K562 (cell line): Measurements from ENCODE around the gene FBXO22. TPM values are rescaled to one million over a fixed set of nuclear protein-coding genes. Genes with fewer than 3 reads are reported as not detected.

Source experiments
- BRF2 ChIP-seq: IDR thresholded peaks from 3 replicates; pipeline ENCODE4 v1.6.1; 2011; ENCODE audit warnings: borderline replicate concordance, mild to moderate bottlenecking; ENCODE audit not compliant: insufficient read length, insufficient read depth
- CEBPZ ChIP-seq: fragments of 150-350 bp; IDR thresholded peaks from 2 replicates; pipeline ENCODE4 v1.6.1; 2014; ENCODE audit warnings: low read depth, mild to moderate bottlenecking, low read length, borderline replicate concordance
- DPF2 ChIP-seq: fragments of 450-650 bp; IDR thresholded peaks from 2 replicates; pipeline ENCODE4 v1.6.1; 2016
- EHMT2 ChIP-seq: fragments of 450-650 bp; IDR thresholded peaks from 2 replicates; pipeline ENCODE4 v1.6.1; 2018; ENCODE audit warnings: antibody characterized with exemption
- HDAC3 ChIP-seq: fragments of 450-650 bp; IDR thresholded peaks from 2 replicates; pipeline ENCODE4 v1.6.1; 2018; ENCODE audit warnings: borderline replicate concordance, mild to moderate bottlenecking, moderate library complexity; ENCODE audit not compliant: partially characterized antibody
- HINFP ChIP-seq: fragments of 450-650 bp; conservative IDR thresholded peaks from 2 replicates; pipeline ENCODE4 v1.6.1; 2016; ENCODE audit warnings: missing genetic modification characterization, low read depth, mild to moderate bottlenecking, control low read depth, missing compliant biosample characterization
- MYNN ChIP-seq, 2 experiments: sonication (generic); formaldehyde crosslinking in 1 of 2; IDR thresholded peaks; 2 replicates each; pipeline versions ENCODE4 v1.5.0 to v1.6.1; 2016 to 2020; ENCODE audit warnings: antibody characterized with exemption in 1 of 2, missing genetic modification reagents in 1 of 2
- NFRKB ChIP-seq: fragments of 450-650 bp; IDR thresholded peaks from 2 replicates; pipeline ENCODE4 v1.6.1; 2016; ENCODE audit warnings: low read depth
- PRMT5 ChIP-seq: sonication (generic); formaldehyde crosslinking; IDR thresholded peaks from 2 replicates; pipeline ENCODE4 v1.5.0; 2020; ENCODE audit warnings: missing genetic modification reagents
- REST ChIP-seq, 2 experiments: fragments of 450-650 bp; formaldehyde crosslinking in 1 of 2; IDR thresholded peaks; 2 replicates each; pipeline versions ENCODE4 v1.4.0 to v1.6.1; 2014 to 2020; ENCODE audit warnings: mild to moderate bottlenecking in 2 of 2, borderline replicate concordance in 1 of 2, low read depth in 1 of 2
- SREBF1 ChIP-seq: fragments of 150-350 bp; IDR thresholded peaks from 2 replicates; pipeline ENCODE4 v1.6.1; 2014; ENCODE audit warnings: antibody characterized with exemption, low read depth, low read length, borderline replicate concordance
- polyA plus RNA-seq, 8 experiments: library from polyadenylated mRNA; depleted of rRNA in 4 of 8; stranded (reverse) in 5 of 8; unstranded in 3 of 8; fragments of >200 nt; fragmentation: Nextera tagmentation in 2 of 8; fragmentation: Illumina TruSeq in 1 of 8; extraction: Ambion mirVana in 2 of 8; extraction: Trizol in 1 of 8; gene quantifications; 2 replicates each; pipeline versions ENCODE4 v1.2.1 to v1.2.3, GENCODE V29; 2011 to 2014; ENCODE audit warnings: inconsistent platforms in 1 of 8, missing spikeins in 1 of 8
- total RNA-seq, 7 experiments: library from RNA; depleted of rRNA in 6 of 7; stranded (reverse); fragments of >200 nt in 6 of 7; fragmentation: Illumina TruSeq in 2 of 7; extraction: Trizol in 2 of 7; gene quantifications; 2 replicates each; pipeline versions ENCODE4 v1.2.1 to v1.2.3, GENCODE V29; 2011 to 2021; ENCODE audit warnings: low replicate concordance in 1 of 7

The FBXO22 gene
- total and polyA plus RNA-seq, 9 of the 15 experiments (the other 6 are each of a cell fraction or from before 2014, with no cell fraction given), result 24.4 to 99.4 (median 66.5) TPM

- no peak for TF ChIP-seq BRF2
- TF ChIP-seq HDAC3, result no peak
- 0 out of 2 replicates have a peak, but pooled peaks have one; percentile 11 for TF ChIP-seq DPF2
- no peak; the same call in 1 of the 2 replicates for TF ChIP-seq NFRKB
- no peak for TF ChIP-seq CEBPZ
- peak; percentile 51 for TF ChIP-seq REST (IDR thresholded peaks at IDR 0.05; ENCODE audit: borderline replicate concordance)
- TF ChIP-seq REST (CRISPR knock-in tag; IDR thresholded peaks at IDR 0.05; ENCODE audit: low read depth), result peak; percentile 80; the same call in 1 of the 2 replicates
- TF ChIP-seq MYNN (IDR thresholded peaks at IDR 0.05), result peak; percentile 70; the same call in 1 of the 2 replicates
- no peak for TF ChIP-seq MYNN (CRISPR knock-in tag; IDR thresholded peaks at IDR 0.05)
- no peak for TF ChIP-seq PRMT5 (CRISPR knock-in tag)
- no peak for TF ChIP-seq SREBF1
- no peak for TF ChIP-seq EHMT2
- no peak for TF ChIP-seq HINFP (tag)
These were observed at the start of gene FBXO22 (continued) for GRCh38 chr15:75903331-75904239.
